GM12865 (cell line): ENCODE measurements around the gene MFRP.
A peak's percentile ranks its signal among the peaks of the same experiment; 100 is the strongest.

Experiments used
- DNase-seq: peaks from one replicate; pipeline ENCODE4 v3.0.0; 2010; ENCODE audit warnings: low read depth
- H3K4me3 ChIP-seq: 2 replicates; pipeline ENCODE4 v1.5.1; 2011; ENCODE audit warnings: mild to moderate bottlenecking, low read depth, low read length, control low read depth
- TF ChIP-seq, protein P1 (sequence below): IDR thresholded peaks from 2 replicates; pipeline ENCODE4 v1.5.1; 2011; ENCODE audit warnings: low read length, control low read depth, low read depth, inconsistent platforms; ENCODE audit not compliant: insufficient read depth; ENCODE audit errors: missing control alignments

Gene MFRP

DNA sequence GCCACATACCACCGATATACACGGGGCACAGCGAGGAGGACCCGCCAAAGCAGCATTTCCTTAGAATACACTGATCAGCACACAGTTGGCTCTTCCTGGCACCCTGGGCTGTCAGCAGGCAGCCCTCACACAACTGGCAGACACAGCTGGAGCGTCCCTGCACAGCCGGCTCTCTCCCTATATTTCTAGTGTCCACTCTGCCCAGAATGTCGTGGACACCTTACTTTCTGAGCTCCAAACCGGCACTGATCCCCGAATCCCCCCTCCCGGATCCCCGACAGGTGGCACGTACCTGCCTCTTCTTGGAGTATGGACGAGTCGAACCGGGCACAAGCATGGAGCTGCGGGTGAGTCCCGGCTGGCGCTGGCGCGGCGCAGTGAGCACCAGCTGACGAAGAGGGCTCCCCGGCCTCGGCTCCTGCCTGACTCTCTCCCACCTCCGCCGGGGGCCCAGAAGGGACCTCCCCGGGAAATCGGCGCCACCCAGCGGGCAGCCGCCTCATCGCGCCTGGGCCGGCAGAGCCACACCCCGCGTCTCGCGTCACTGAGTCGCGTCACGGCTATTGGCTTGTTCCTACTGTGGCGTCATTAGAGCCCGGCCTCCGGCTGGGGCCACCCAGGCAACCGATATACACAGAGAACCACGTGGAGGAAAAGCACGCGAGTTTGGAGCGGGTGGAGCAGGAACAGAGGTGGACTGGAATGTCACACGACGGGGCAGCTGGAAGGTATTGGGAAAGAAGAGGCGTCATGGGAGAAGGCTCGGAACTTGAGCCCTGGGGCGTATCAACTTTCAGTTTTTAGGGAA, 34.9 kb upstream of the MFRP start, which contains the start of gene USP2:
USP2 (minus strand) TSS at position 510 of the 808 bp plus-strand sequence. CDS start 8,210 bp downstream, outside the sequence.
- peak within 1 kb of the TSS; percentile 61 for H3K4me3 ChIP-seq
- TF ChIP-seq, protein P1, sequence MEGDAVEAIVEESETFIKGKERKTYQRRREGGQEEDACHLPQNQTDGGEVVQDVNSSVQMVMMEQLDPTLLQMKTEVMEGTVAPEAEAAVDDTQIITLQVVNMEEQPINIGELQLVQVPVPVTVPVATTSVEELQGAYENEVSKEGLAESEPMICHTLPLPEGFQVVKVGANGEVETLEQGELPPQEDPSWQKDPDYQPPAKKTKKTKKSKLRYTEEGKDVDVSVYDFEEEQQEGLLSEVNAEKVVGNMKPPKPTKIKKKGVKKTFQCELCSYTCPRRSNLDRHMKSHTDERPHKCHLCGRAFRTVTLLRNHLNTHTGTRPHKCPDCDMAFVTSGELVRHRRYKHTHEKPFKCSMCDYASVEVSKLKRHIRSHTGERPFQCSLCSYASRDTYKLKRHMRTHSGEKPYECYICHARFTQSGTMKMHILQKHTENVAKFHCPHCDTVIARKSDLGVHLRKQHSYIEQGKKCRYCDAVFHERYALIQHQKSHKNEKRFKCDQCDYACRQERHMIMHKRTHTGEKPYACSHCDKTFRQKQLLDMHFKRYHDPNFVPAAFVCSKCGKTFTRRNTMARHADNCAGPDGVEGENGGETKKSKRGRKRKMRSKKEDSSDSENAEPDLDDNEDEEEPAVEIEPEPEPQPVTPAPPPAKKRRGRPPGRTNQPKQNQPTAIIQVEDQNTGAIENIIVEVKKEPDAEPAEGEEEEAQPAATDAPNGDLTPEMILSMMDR = peak; percentile 85
- DNase-seq = peak; percentile 91

GRCh38 chr11:119380827-119381180, 34.3 kb upstream of the MFRP start:
- no peak for DNase-seq
- H3K4me3 ChIP-seq = no peak overlapping the region
- TF ChIP-seq, protein P1 = no peak

DNA sequence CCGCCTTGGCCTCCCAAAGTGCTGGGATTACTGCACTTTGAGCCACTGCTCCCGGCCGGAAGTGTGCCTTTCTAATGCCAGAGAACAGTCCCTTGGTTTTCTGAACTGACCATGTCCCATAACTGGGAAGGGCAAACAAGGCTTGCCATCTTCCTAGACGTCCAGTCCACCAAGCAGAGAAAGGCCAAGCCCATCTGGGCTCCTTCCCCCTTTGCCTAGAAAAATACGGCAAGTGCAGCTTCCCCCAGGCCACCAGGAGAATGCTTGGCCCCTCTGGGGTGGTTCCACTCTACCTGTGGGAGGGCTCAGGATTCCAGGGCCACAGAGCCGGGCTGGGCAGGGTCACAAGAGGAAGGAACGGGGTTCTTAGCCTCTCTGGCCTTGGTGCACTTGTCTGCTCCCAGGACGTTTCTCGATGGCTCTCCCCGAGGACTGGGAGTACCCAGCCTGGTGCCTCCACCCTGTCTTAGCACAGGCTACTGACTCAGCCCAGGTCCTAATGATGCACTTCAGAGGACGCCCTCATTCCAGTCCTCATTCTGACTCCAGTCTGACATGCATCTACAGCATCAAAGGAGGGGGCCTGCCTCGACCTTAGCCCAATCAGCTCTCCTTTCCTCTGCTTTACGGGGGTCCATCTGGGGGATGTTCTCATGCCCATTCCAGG, 33.8 kb upstream of the MFRP start:
- DNase-seq = no peak
- H3K4me3 ChIP-seq = no peak overlapping the region
- TF ChIP-seq, protein P1 = no peak

- no peak overlapping the region for H3K4me3 ChIP-seq
- no peak for DNase-seq
- TF ChIP-seq, protein P1 = no peak
Observed at GRCh38 chr11:119378851-119379465, 32.5 kb upstream of the MFRP start.

DNA sequence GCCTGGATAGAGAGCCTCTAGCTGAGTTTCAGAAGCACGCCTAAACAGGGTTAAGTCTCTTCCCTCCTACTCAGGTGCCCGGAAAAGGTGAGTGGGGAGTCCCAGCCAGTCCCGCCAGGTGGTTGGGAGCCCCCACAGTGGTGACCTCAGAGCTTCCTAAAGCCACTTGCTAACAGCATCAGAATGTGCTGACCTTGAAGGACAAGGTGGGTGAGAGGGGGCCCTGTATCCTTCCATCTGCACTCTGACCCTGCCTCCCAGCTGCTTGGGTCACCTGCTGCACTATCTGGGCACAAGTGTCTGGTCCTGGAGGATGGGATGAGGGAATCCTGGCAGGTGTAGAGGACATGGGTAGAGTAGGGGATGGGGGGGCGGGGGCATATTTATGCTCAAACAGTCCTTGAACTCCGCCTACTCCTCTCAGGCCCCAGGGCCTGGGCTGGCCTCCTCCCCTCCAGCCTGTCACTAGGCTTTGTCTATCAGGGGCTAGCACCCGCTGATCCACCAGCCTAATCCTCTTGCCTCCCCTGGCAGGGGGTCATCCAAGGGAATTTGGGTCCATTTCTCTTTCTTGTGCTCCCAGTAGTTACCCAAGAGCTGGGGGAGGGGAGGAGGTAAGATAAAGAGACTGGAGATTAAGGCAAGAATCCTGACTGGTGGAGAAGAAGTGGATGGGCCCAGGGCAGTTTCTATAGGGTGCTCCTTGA, 31.6 kb upstream of the MFRP start:
- no peak for DNase-seq
- H3K4me3 ChIP-seq = no peak overlapping the region

DNA sequence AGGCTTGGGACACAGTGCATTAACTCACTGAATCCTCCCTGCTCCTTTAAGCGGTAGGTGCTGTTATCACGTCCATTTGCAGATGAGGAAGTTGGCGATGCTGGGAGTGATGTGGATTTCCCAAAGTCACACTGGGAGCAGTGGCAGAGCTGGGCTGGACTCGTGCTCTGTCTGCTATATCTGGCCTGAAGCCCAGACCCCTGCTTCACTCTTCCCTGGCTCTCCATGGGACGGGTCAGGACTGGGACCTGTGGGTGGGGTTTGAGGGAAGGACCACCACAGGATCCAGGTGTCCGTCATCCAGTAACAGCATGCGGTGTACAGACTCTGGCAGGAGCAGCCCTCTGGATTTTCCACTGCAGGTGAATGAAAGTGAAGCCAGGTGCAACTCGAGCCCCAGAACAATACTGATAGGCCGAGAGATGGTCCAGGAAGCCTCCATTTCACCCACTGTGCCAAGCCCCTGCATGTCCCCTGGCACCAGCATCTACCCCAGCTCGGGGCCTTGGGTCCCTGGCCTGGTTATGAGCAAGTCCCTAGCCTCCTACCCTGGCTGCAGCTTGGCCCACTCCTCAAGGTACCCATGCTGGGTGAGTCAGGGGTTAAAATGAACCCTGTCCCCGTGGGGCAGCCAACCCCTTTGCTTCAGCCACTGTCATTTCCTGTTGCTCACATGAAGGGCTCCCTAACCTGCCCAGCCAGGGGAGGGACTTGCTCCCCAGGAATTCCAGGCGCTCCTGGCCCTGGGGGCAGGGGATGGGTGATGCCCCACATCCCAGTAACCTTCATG, 30.8 kb upstream of the MFRP start:
- TF ChIP-seq, protein P1 = no peak
- H3K4me3 ChIP-seq = no peak overlapping the region

More for the DNA sequence above, 31.6 kb upstream of the MFRP start:
- TF ChIP-seq, protein P1 = no peak

More for the DNA sequence above, 30.8 kb upstream of the MFRP start:
- no peak for DNase-seq
